Hepatocyte (in vitro differentiated cells): ENCODE results near the gene NUDCD2. TPM values are rescaled to one million over a fixed set of nuclear protein-coding genes. Genes with fewer than 3 reads are reported as not detected.
A peak's percentile ranks its signal among the peaks of the same experiment; 100 is the strongest.

Experiments
- DNase-seq: peaks from one replicate; pipeline ENCODE4 v3.0.0-alpha.2; 2016; ENCODE audit warnings: low spot score
- H2AFZ ChIP-seq: fragments of 200-600 bp; sonication (generic); 2 replicates; pipeline ENCODE4 v1.6.0; 2016; ENCODE audit warnings: antibody characterized with exemption, mild to moderate bottlenecking
- H3K27ac ChIP-seq: fragments of 200-600 bp; sonication (generic); 2 replicates; pipeline ENCODE4 v1.5.1; 2016; ENCODE audit warnings: mild to moderate bottlenecking
- H3K27me3 ChIP-seq: fragments of 200-600 bp; sonication (generic); 2 replicates; pipeline ENCODE4 v1.6.1; 2016
- H3K36me3 ChIP-seq: fragments of 200-600 bp; sonication (generic); replicated peaks from 2 replicates; pipeline ENCODE4 v1.5.1; 2016; ENCODE audit warnings: low read depth; ENCODE audit not compliant: insufficient read depth
- H3K4me1 ChIP-seq: fragments of 200-600 bp; sonication (generic); 2 replicates; pipeline ENCODE4 v1.5.1; 2016; ENCODE audit warnings: mild to moderate bottlenecking, moderate library complexity; ENCODE audit not compliant: insufficient read depth
- H3K4me2 ChIP-seq: fragments of 200-600 bp; sonication (generic); 2 replicates; pipeline ENCODE4 v1.6.0; 2016
- H3K4me3 ChIP-seq: fragments of 200-600 bp; sonication (generic); 2 replicates; pipeline ENCODE4 v1.5.1; 2016; ENCODE audit warnings: mild to moderate bottlenecking
- H3K79me2 ChIP-seq: fragments of 200-600 bp; sonication (generic); 2 replicates; pipeline ENCODE4 v1.6.0; 2017; ENCODE audit warnings: mild to moderate bottlenecking
- H3K9me2 ChIP-seq: fragments of 200-600 bp; sonication (generic); replicated peaks from 2 replicates; pipeline ENCODE4 v1.6.0; 2017; ENCODE audit warnings: mild to moderate bottlenecking; ENCODE audit not compliant: insufficient read depth
- H3K9me3 ChIP-seq: fragments of 200-600 bp; sonication (generic); 2 replicates; pipeline ENCODE4 v1.5.1; 2016; ENCODE audit warnings: low read depth, mild to moderate bottlenecking
- H4K20me1 ChIP-seq: fragments of 200-600 bp; sonication (generic); 2 replicates; pipeline ENCODE4 v1.6.0; 2016; ENCODE audit warnings: mild to moderate bottlenecking; ENCODE audit not compliant: insufficient read depth, poor library complexity, severe bottlenecking
- CTCF ChIP-seq: fragments of 200-600 bp; sonication (generic); IDR thresholded peaks from 2 replicates; pipeline ENCODE4 v1.5.1; 2016; ENCODE audit warnings: antibody characterized with exemption, mild to moderate bottlenecking; ENCODE audit not compliant: poor library complexity
- EZH2 ChIP-seq: fragments of 200-600 bp; sonication (generic); IDR thresholded peaks from 2 replicates; pipeline ENCODE4 v1.6.1; 2016; ENCODE audit warnings: antibody characterized with exemption, mild to moderate bottlenecking, borderline replicate concordance
- EZH2phosphoT487 ChIP-seq: fragments of 200-600 bp; sonication (generic); IDR thresholded peaks from one replicate; pipeline ENCODE4 v1.6.1; 2018; ENCODE audit warnings: antibody characterized with exemption, mild to moderate bottlenecking, low read depth, moderate library complexity; ENCODE audit not compliant: unreplicated experiment, severe bottlenecking
- WGBS: methylation state at CpG from one replicate; pipeline ENCODE4 v1.1.6; 2016; ENCODE audit warnings: low lambda C conversion rate; ENCODE audit errors: missing lambda C conversion rate; 5-methylcytosine and 5-hydroxymethylcytosine counted together
- polyA plus RNA-seq: library from polyadenylated mRNA; unstranded; fragments of >200 nt; fragmentation: Nextera tagmentation; extraction: Ambion mirVana; gene quantifications from 2 replicates; pipeline ENCODE4 v1.2.1, GENCODE V29; 2016
- total RNA-seq: library from RNA; depleted of rRNA; stranded (reverse); fragments of >200 nt; gene quantifications from 2 replicates; pipeline ENCODE4 v1.2.3, GENCODE V29; 2014

Gene NUDCD2
- total and polyA plus RNA-seq, 2 experiments from 2014 or later: 18.8 to 79.5 TPM

- WGBS: 72% methylated on average over 3 of the region's 3 CpGs
- H2AFZ ChIP-seq: no peak overlapping the region
Measured at GRCh38 chr5:163489745-163490075, 29.8 kb upstream of the NUDCD2 start.

GRCh38 chr5:163489055-163489744, 29.3 kb upstream of the NUDCD2 start:
- H3K27ac ChIP-seq: no peak overlapping the region
- DNase-seq: no peak

More at GRCh38 chr5:163489745-163490075, 29.8 kb upstream of the NUDCD2 start:
- no peak for DNase-seq
- H3K9me2 ChIP-seq: no peaks in the 10 kb centered on the region
- H4K20me1 ChIP-seq: no peaks in the 10 kb centered on the region
- no peaks in the 10 kb centered on the region for H3K79me2 ChIP-seq
- no peak overlapping the region for H3K27ac ChIP-seq
- TF ChIP-seq EZH2: no peak
- TF ChIP-seq EZH2phosphoT487: no peak
- H3K4me2 ChIP-seq: peak overlapping the region; percentile 27
- H3K9me3 ChIP-seq: no peaks in the 10 kb centered on the region
- no peak overlapping the region for H3K4me3 ChIP-seq
- H3K4me1 ChIP-seq: peaks cover 7% of the 10 kb centered on the region
- H3K27me3 ChIP-seq: no peaks in the 10 kb centered on the region
- H3K36me3 ChIP-seq: no peaks in the 10 kb centered on the region

GRCh38 chr5:163478982-163479271, 19.0 kb upstream of the NUDCD2 start:
- Histone ChIP-seq H3K9me3 (no peaks in the 10 kb centered on the region), H3K27ac (no peak overlapping the region), H3K4me2 (no peak overlapping the region), H4K20me1 (no peaks in the 10 kb centered on the region), H3K36me3 (no peaks in the 10 kb centered on the region), H2AFZ (no peak overlapping the region), H3K4me1 (no peaks in the 10 kb centered on the region), H3K27me3 (no peaks in the 10 kb centered on the region), H3K9me2 (no peaks in the 10 kb centered on the region), H3K4me3 (no peak overlapping the region), H3K79me2 (no peaks in the 10 kb centered on the region)
- TF ChIP-seq CTCF (no peak), EZH2 (no peak), EZH2phosphoT487 (no peak)
- 100% methylated on average over 1 of the region's 1 CpG for WGBS
- no peak for DNase-seq

More at GRCh38 chr5:163489055-163489744, 29.3 kb upstream of the NUDCD2 start:
- H3K9me2 ChIP-seq: no peaks in the 10 kb centered on the region
- H2AFZ ChIP-seq: no peak overlapping the region
- peak overlapping the region; percentile 27 for H3K4me2 ChIP-seq
- TF ChIP-seq CTCF (no peak), EZH2phosphoT487 (no peak), EZH2 (no peak)
- H3K9me3 ChIP-seq: no peaks in the 10 kb centered on the region
- H4K20me1 ChIP-seq: no peaks in the 10 kb centered on the region
- H3K79me2 ChIP-seq: no peaks in the 10 kb centered on the region
- WGBS: 82% methylated on average over 6 of the region's 6 CpGs
- no peaks in the 10 kb centered on the region for H3K36me3 ChIP-seq
- H3K27me3 ChIP-seq: no peaks in the 10 kb centered on the region
- no peak overlapping the region for H3K4me3 ChIP-seq
- H3K4me1 ChIP-seq: peaks cover 7% of the 10 kb centered on the region

- H3K79me2 ChIP-seq: no peaks in the 10 kb centered on the region
- H3K4me2 ChIP-seq: no peak overlapping the region
- H2AFZ ChIP-seq: no peak overlapping the region
- no peak for DNase-seq
- H4K20me1 ChIP-seq: no peaks in the 10 kb centered on the region
- no peaks in the 10 kb centered on the region for H3K9me2 ChIP-seq
- no peaks in the 10 kb centered on the region for H3K4me1 ChIP-seq
- TF ChIP-seq EZH2 (no peak), EZH2phosphoT487 (no peak), CTCF (no peak)
- no peaks in the 10 kb centered on the region for H3K36me3 ChIP-seq
- no peak overlapping the region for H3K4me3 ChIP-seq
- no peaks in the 10 kb centered on the region for H3K27me3 ChIP-seq
- WGBS: 48% methylated on average over 2 of the region's 2 CpGs
- H3K27ac ChIP-seq: no peak overlapping the region
- H3K9me3 ChIP-seq: no peaks in the 10 kb centered on the region
Measured at GRCh38 chr5:163478126-163478981, 18.5 kb upstream of the NUDCD2 start.
